K562 (cell line): ENCODE data around the gene DNAJC12. TPM values are rescaled to one million over a fixed set of nuclear protein-coding genes. Genes with fewer than 3 reads are reported as not detected.

ENCODE experiments used
- ARID2 ChIP-seq: fragments of 450-650 bp; IDR thresholded peaks from 2 replicates; pipeline ENCODE4 v1.6.1; 2017; ENCODE audit warnings: antibody characterized with exemption, mild to moderate bottlenecking
- ATF3 ChIP-seq, 2 experiments: fragments of 450-650 bp in 1 of 2; sonication (generic) in 1 of 2; formaldehyde crosslinking in 1 of 2; IDR thresholded peaks in 1 of 2; conservative IDR thresholded peaks in 1 of 2; 2 replicates each; pipeline versions ENCODE4 v1.6.1 to v1.8.1; 2016 to 2023; ENCODE audit warnings: mild to moderate bottlenecking in 2 of 2, moderate library complexity in 2 of 2, inconsistent platforms in 1 of 2, missing genetic modification reagents in 1 of 2
- BDP1 ChIP-seq: IDR thresholded peaks from 3 replicates; pipeline ENCODE4 v1.6.1; 2011; ENCODE audit not compliant: insufficient read length, insufficient read depth
- E2F4 ChIP-seq: sonication (generic); formaldehyde crosslinking; IDR thresholded peaks from 2 replicates; pipeline ENCODE4 v1.8.0; 2022; ENCODE audit warnings: mild to moderate bottlenecking, low read depth, missing genetic modification reagents
- ELK3 ChIP-seq: fragments of 450-650 bp; formaldehyde crosslinking; IDR thresholded peaks from 2 replicates; pipeline ENCODE4 v1.4.0; 2020; ENCODE audit warnings: mild to moderate bottlenecking
- GTF2B ChIP-seq: IDR thresholded peaks from 2 replicates; pipeline ENCODE4 v1.6.1; 2011; ENCODE audit not compliant: insufficient read length; ENCODE audit errors: extremely low read depth
- MLX ChIP-seq, 2 experiments: fragments of 450-650 bp in 1 of 2; sonication (generic) in 1 of 2; formaldehyde crosslinking; conservative IDR thresholded peaks; 2 replicates each; pipeline versions ENCODE4 v1.4.0 to v1.8.1; 2020 to 2022; ENCODE audit warnings: mild to moderate bottlenecking in 1 of 2, missing genetic modification reagents in 1 of 2
- TBL1XR1 ChIP-seq, 2 experiments: IDR thresholded peaks; 2 replicates each; pipeline ENCODE4 v1.6.1; 2012; ENCODE audit warnings: improper control_type of control experiment in 2 of 2, low read length in 2 of 2, mild to moderate bottlenecking in 1 of 2
- VEZF1 ChIP-seq: fragments of 200-800 bp; sonication (Bioruptor generic); IDR thresholded peaks from 2 replicates; pipeline ENCODE4 v1.6.1; 2017; ENCODE audit warnings: missing genetic modification characterization, missing compliant biosample characterization
- ZFP36 ChIP-seq: fragments of 150-350 bp; IDR thresholded peaks from 2 replicates; pipeline ENCODE4 v1.6.1; 2018; ENCODE audit warnings: low read length, low read depth; ENCODE audit not compliant: partially characterized antibody
- ZFPM2 ChIP-seq: fragments of 250-450 bp; sonication (Bioruptor Pico); IDR thresholded peaks from 2 replicates; pipeline ENCODE4 v1.5.1; 2022; ENCODE audit warnings: mild to moderate bottlenecking
- ZNF431 ChIP-seq: sonication (generic); formaldehyde crosslinking; IDR thresholded peaks from 2 replicates; pipeline ENCODE4 v1.8.0; 2022; ENCODE audit warnings: mild to moderate bottlenecking, missing genetic modification reagents
- ZNF75A ChIP-seq: fragments of 450-650 bp; formaldehyde crosslinking; IDR thresholded peaks from 2 replicates; pipeline ENCODE4 v1.4.0; 2020; ENCODE audit warnings: mild to moderate bottlenecking
- ZNF764 ChIP-seq: fragments of 250-450 bp; sonication (Bioruptor Pico); IDR thresholded peaks from 2 replicates; pipeline ENCODE4 v1.4.0; 2020; ENCODE audit warnings: low read depth, mild to moderate bottlenecking, moderate library complexity
- polyA plus RNA-seq, 8 experiments: library from polyadenylated mRNA; depleted of rRNA in 4 of 8; stranded (reverse) in 5 of 8; unstranded in 3 of 8; fragments of >200 nt; fragmentation: Nextera tagmentation in 2 of 8; fragmentation: Illumina TruSeq in 1 of 8; extraction: Ambion mirVana in 2 of 8; extraction: Trizol in 1 of 8; gene quantifications; 2 replicates each; pipeline versions ENCODE4 v1.2.1 to v1.2.3, GENCODE V29; 2011 to 2014; ENCODE audit warnings: inconsistent platforms in 1 of 8, missing spikeins in 1 of 8
- total RNA-seq, 7 experiments: library from RNA; depleted of rRNA in 6 of 7; stranded (reverse); fragments of >200 nt in 6 of 7; fragmentation: Illumina TruSeq in 2 of 7; extraction: Trizol in 2 of 7; gene quantifications; 2 replicates each; pipeline versions ENCODE4 v1.2.1 to v1.2.3, GENCODE V29; 2011 to 2021; ENCODE audit warnings: low replicate concordance in 1 of 7

Gene DNAJC12
- total and polyA plus RNA-seq, 9 of the 15 experiments (the other 6 are each of a cell fraction or from before 2014, with no cell fraction given): 7.4 to 95.9 (median 68.5) TPM

- TF ChIP-seq ELK3 (CRISPR knock-in tag) (0 out of 2 replicates have a peak, but pooled peaks have one; percentile 74), E2F4 (CRISPR knock-in tag) (peak; percentile 87; the same call in 1 of the 2 replicates), ARID2 (no peak), ZNF764 (CRISPR knock-in tag) (peak; percentile 90), VEZF1 (CRISPR knock-in tag) (peak; percentile 76), MLX (CRISPR knock-in tag; conservative IDR thresholded peaks at IDR 0.05) (no peak), ATF3 (IDR thresholded peaks at IDR 0.05) (no peak), ATF3 (CRISPR knock-in tag; conservative IDR thresholded peaks at IDR 0.05) (peak; percentile 74), TBL1XR1 (IDR thresholded peaks at IDR 0.05; ENCODE audit: low read length in 2 of 2) (peak; percentile 60 to 98), ZNF75A (CRISPR knock-in tag) (0 out of 2 replicates have a peak, but pooled peaks have one; percentile 18), ZFPM2 (CRISPR knock-in tag) (0 out of 2 replicates have a peak, but pooled peaks have one; percentile 53), ZFP36 (peak; percentile 55), BDP1 (peak; percentile 98), ZNF431 (CRISPR knock-in tag) (no peak), GTF2B (no peak)
Measured at GRCh38 chr10:67764012-67764822, 73.8 kb downstream of the DNAJC12 start (continued).
